PC-9 (cell line): Measurements from ENCODE around the gene HABP4. TPM values are rescaled to one million over a fixed set of nuclear protein-coding genes. Genes with fewer than 3 reads are reported as not detected.

Experiments used
- BruUV-seq: library from RNA; stranded (reverse); fragments of 400-500 nt; replicated peaks from 2 replicates; lab custom pipeline; 2021; lab: Mats Ljungman, UMichigan
- CTCF ChIA-PET: fragments of 300-600 bp; sonication (Branson Sonifier 250); formaldehyde crosslinking; loops from one replicate; lab custom pipeline; 2022; ENCODE audit warnings: antibody characterized with exemption; lab: Charles Lee
- POLR2A ChIA-PET: fragments of 300-600 bp; sonication (Branson Sonifier 250); formaldehyde crosslinking; loops from one replicate; lab custom pipeline; 2022; ENCODE audit warnings: antibody characterized with exemption; ENCODE audit not compliant: unreplicated experiment; lab: Charles Lee
- DNase-seq, 2 experiments: peaks; one replicate each; pipeline versions ENCODE4 v3.0.0 to v3.0.0-alpha.2; 2015 to 2022; ENCODE audit warnings: mixed read lengths in 1 of 2
- H2AFZ ChIP-seq: fragments of 200-600 bp; sonication (generic); 2 replicates; pipeline ENCODE4 v1.8.1; 2017; ENCODE audit warnings: antibody characterized with exemption
- H3F3A ChIP-seq: fragments of 200-600 bp; sonication (generic); 2 replicates; pipeline ENCODE4 v1.8.1; 2017; ENCODE audit warnings: antibody characterized with exemption, mild to moderate bottlenecking, low read depth; ENCODE audit not compliant: insufficient read depth
- H3K27ac ChIP-seq: fragments of 200-600 bp; sonication (generic); 2 replicates; pipeline ENCODE4 v1.6.1; 2016; ENCODE audit warnings: mixed run types
- H3K27me3 ChIP-seq: fragments of 200-600 bp; sonication (generic); 2 replicates; pipeline ENCODE4 v1.6.1; 2016; ENCODE audit warnings: low read depth, mixed run types; ENCODE audit not compliant: insufficient read depth
- H3K36me3 ChIP-seq: fragments of 200-600 bp; sonication (generic); 2 replicates; pipeline ENCODE4 v1.6.1; 2016; ENCODE audit warnings: low read depth, mixed run types
- H3K4me1 ChIP-seq: fragments of 200-600 bp; sonication (generic); replicated peaks from 2 replicates; pipeline ENCODE4 v1.6.1; 2016; ENCODE audit warnings: mixed run types; ENCODE audit not compliant: insufficient read depth
- H3K4me2 ChIP-seq: fragments of 200-600 bp; sonication (generic); 2 replicates; pipeline ENCODE4 v1.6.1; 2017; ENCODE audit warnings: mixed run types
- H3K4me3 ChIP-seq: fragments of 200-600 bp; sonication (generic); 2 replicates; pipeline ENCODE4 v1.6.1; 2016; ENCODE audit warnings: mixed run types
- H3K79me2 ChIP-seq: fragments of 200-600 bp; sonication (generic); 2 replicates; pipeline ENCODE4 v1.6.1; 2017; ENCODE audit warnings: low read depth, mixed run types
- H3K9me2 ChIP-seq: fragments of 200-600 bp; sonication (generic); 2 replicates; pipeline ENCODE4 v1.8.1; 2017; ENCODE audit warnings: mild to moderate bottlenecking; ENCODE audit not compliant: insufficient read depth
- H3K9me3 ChIP-seq: fragments of 200-600 bp; sonication (generic); 2 replicates; pipeline ENCODE4 v1.8.1; 2016; ENCODE audit warnings: low read depth; ENCODE audit not compliant: insufficient read depth
- H4K20me1 ChIP-seq: fragments of 200-600 bp; sonication (generic); 2 replicates; pipeline ENCODE4 v1.8.1; 2017; ENCODE audit not compliant: insufficient read depth
- EZH2 ChIP-seq: fragments of 200-600 bp; sonication (generic); IDR thresholded peaks from 2 replicates; pipeline ENCODE4 v1.8.0; 2017; ENCODE audit warnings: antibody characterized with exemption, low read depth
- intact Hi-C: fragments of 100-400 bp; cut with micrococcal nuclease; formaldehyde crosslinking; loops from one replicate; pipeline ENCODE4 v1.10.0; 2022; ENCODE audit not compliant: unreplicated experiment
- total RNA-seq: library from RNA; stranded (reverse); gene quantifications from 2 replicates; pipeline ENCODE4 v1.2.3, GENCODE V29; 2021
- TF ChIP-seq, protein P1 (sequence below): fragments of 200-600 bp; sonication (generic); conservative IDR thresholded peaks from 2 replicates; pipeline ENCODE4 v1.6.1; 2017; ENCODE audit warnings: mixed run types, antibody characterized with exemption, mild to moderate bottlenecking, moderate library complexity

The HABP4 gene
- total RNA-seq, 1 experiment from 2014 or later: 8.1 TPM

DNA sequence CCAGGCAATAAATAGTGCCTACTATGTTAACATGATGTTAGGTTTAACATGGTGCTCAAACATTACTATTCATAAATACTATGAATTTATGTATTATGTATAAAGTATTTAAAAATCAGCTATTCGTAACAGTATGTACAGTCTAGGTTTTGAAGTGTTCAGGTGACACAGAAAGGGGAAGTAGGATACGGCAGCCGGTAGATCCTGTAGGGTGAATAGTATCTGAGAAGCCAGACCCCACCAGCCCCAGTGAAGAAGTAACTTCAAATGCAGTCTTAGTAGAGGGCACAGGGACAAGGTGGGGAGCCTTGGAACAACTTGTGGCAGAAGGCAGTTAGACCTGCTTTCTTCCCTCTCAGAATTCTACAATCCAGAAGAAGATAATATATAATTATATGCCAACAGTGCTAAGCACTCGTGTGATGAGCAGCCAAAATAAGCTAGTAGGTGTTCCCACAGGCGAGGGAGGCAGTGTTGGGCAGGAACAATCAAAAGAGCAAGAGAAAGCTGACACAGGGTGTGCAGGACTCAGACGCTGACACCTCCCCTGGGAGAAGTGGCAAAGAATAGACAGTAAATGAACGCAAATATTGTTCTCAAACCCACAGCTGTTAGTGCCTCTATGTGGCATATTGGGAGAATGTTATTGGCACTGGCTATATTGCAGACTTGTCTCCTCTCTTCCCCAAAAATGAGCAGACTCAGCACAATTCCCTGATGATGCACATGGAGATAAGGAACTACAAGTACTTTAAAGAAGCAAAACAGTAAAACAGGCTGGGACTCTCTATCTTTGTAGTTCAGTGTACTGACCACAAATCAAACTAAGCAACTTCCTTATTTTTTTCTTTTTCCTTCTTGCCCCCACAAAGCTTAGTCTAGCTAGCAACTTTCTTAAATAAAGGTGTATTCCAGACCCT is 36.4 kb upstream of the HABP4 start:
- H3F3A ChIP-seq: peaks cover 26% of the 10 kb centered on the region; the same call in 1 of the 2 replicates
- no peak overlapping the region for H3K4me2 ChIP-seq
- H3K4me3 ChIP-seq: no peak overlapping the region
- intact Hi-C loops: loop anchor here (10.0 kb wide), 1 partner anchor 241 kb away; the partner anchor contains the start of gene PRXL2C
- H3K27me3 ChIP-seq: no peaks in the 10 kb centered on the region
- no peak overlapping the region for H3K27ac ChIP-seq
- BruUV-seq: no TSS peak
- no peaks in the 10 kb centered on the region for H3K36me3 ChIP-seq
- no peaks in the 10 kb centered on the region for H3K9me3 ChIP-seq
- TF ChIP-seq, protein P1, sequence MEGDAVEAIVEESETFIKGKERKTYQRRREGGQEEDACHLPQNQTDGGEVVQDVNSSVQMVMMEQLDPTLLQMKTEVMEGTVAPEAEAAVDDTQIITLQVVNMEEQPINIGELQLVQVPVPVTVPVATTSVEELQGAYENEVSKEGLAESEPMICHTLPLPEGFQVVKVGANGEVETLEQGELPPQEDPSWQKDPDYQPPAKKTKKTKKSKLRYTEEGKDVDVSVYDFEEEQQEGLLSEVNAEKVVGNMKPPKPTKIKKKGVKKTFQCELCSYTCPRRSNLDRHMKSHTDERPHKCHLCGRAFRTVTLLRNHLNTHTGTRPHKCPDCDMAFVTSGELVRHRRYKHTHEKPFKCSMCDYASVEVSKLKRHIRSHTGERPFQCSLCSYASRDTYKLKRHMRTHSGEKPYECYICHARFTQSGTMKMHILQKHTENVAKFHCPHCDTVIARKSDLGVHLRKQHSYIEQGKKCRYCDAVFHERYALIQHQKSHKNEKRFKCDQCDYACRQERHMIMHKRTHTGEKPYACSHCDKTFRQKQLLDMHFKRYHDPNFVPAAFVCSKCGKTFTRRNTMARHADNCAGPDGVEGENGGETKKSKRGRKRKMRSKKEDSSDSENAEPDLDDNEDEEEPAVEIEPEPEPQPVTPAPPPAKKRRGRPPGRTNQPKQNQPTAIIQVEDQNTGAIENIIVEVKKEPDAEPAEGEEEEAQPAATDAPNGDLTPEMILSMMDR: no peak
- no peak for TF ChIP-seq EZH2
- H3K4me1 ChIP-seq: peaks cover 8% of the 10 kb centered on the region; the same call in 1 of the 2 replicates
- H4K20me1 ChIP-seq: no peaks in the 10 kb centered on the region; the same call in 1 of the 2 replicates
- CTCF ChIA-PET: no interaction called here
- POLR2A ChIA-PET: no interaction called here
- H3K9me2 ChIP-seq: no peaks in the 10 kb centered on the region
- H2AFZ ChIP-seq: no peak overlapping the region
- DNase-seq: no peak
- H3K79me2 ChIP-seq: peaks cover 77% of the 10 kb centered on the region

DNA sequence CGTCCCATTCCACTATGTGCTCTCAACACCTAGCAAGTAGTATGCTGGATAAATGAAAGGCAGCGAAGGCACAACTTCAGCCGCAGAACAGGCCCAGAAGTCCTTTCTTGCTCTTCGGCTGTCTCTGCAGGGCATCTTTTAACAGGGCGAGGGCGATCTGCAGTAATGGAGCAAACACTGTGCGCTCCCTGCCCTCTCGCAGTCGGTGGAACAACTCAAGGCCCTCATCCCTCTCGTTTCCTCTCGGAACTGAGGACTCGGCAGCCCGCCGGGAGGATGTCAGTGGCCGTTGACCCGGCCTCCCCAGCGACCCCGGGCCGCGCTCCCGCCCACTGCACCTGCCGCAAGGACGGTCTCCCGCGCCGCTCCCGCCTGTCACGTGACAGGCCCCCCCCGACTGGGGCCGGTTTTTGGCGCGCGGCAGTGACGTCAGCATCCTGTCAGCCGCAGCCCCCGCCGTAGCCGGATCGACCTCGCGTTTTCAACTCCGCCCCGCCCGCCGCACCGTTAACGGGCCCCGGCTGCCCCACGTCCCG is 32.9 kb upstream of the HABP4 start:
- intact Hi-C loops: loop anchor here (5.0 to 10.0 kb wide), 2 partner anchors 35 to 238 kb away; partner anchors contain the start of genes PRXL2C and SLC35D2
- ChIA-PET CTCF (no interaction called here), POLR2A (interaction anchor here (0.6 kb wide), 2 partner anchors 1436 to 1691 kb away, joined by 4 read pairs; partner anchors contain the start of genes AOPEP and FOXE1)
- no peak for TF ChIP-seq EZH2
- TF ChIP-seq, protein P1: no peak
- peak; percentile 64 to 86 for DNase-seq
- Histone ChIP-seq H3K9me2 (no peaks in the 10 kb centered on the region; the same call in 1 of the 2 replicates), H3F3A (peaks cover 44% of the 10 kb centered on the region), H3K4me1 (peaks cover 32% of the 10 kb centered on the region), H3K4me3 (peak overlapping the region; percentile 72), H3K9me3 (no peaks in the 10 kb centered on the region), H4K20me1 (no peaks in the 10 kb centered on the region), H3K4me2 (peak overlapping the region; percentile 94), H3K79me2 (peaks cover 49% of the 10 kb centered on the region), H3K27me3 (no peaks in the 10 kb centered on the region), H3K27ac (peak overlapping the region; percentile 13; the same call in 1 of the 2 replicates), H2AFZ (peak overlapping the region; percentile 98), H3K36me3 (no peaks in the 10 kb centered on the region)
- no TSS peak for BruUV-seq

DNA sequence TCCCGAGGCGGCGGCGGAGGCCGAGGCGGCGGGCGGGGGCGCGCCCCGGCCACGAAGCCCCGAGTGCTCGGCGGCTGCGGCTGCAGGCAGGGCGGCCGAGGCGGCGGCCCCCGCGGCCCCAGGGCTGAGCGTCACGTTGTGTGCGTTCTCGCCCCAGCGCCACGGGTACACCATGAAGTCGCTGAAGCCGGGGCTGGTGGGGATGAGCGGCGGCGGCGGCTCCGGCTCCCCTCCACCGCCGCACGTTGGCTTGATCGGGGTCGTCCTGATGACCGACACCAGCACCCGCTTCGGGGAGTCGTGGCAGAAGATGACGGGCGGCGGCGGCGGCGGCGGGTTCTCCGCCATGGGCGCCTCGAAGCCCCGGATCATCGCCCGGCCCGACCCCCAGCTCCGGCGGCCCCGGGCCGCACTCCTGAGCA is 32.3 kb upstream of the HABP4 start:
- no TSS peak for BruUV-seq

More for the DNA sequence above, 32.3 kb upstream of the HABP4 start:
- TF ChIP-seq EZH2: no peak
- TF ChIP-seq, protein P1: no peak
- H3K4me2 ChIP-seq: peak overlapping the region; percentile 98
- H3F3A ChIP-seq: peaks cover 40% of the 10 kb centered on the region
- no peaks in the 10 kb centered on the region for H3K27me3 ChIP-seq
- DNase-seq: no peak
- ChIA-PET POLR2A (interaction anchor here (0.6 kb wide), 1 partner anchor 1691 kb away, joined by 4 read pairs; the partner anchor contains the start of gene AOPEP), CTCF (no interaction called here)
- no peaks in the 10 kb centered on the region for H3K36me3 ChIP-seq
- no peaks in the 10 kb centered on the region; the same call in 1 of the 2 replicates for H3K9me2 ChIP-seq
- peaks cover 33% of the 10 kb centered on the region for H3K4me1 ChIP-seq
- no peaks in the 10 kb centered on the region for H3K9me3 ChIP-seq
- H3K79me2 ChIP-seq: peaks cover 45% of the 10 kb centered on the region
- H4K20me1 ChIP-seq: no peaks in the 10 kb centered on the region
- H3K27ac ChIP-seq: peak overlapping the region; percentile 52; the same call in 1 of the 2 replicates
- H2AFZ ChIP-seq: peak overlapping the region; percentile 95
- intact Hi-C loops: loop anchor here (1.0 to 10.0 kb wide), 4 partner anchors 35 to 237 kb away; partner anchors contain the start of genes PRXL2C and SLC35D2
- peak overlapping the region; percentile 97 for H3K4me3 ChIP-seq
